KMS-11 (cell line): Measurements from ENCODE around the gene UBR4.

ENCODE experiments used
- H2AFZ ChIP-seq: fragments of 200-600 bp; sonication (generic); 2 replicates; pipeline ENCODE4 v1.6.1; 2016; ENCODE audit warnings: antibody characterized with exemption, mixed run types, low read depth
- H3K27ac ChIP-seq: fragments of 200-600 bp; sonication (generic); 2 replicates; pipeline ENCODE4 v1.6.1; 2016; ENCODE audit warnings: mild to moderate bottlenecking, mixed run types
- H3K27me3 ChIP-seq: fragments of 200-600 bp; sonication (generic); 2 replicates; pipeline ENCODE4 v1.6.1; 2017; ENCODE audit warnings: mild to moderate bottlenecking, low read depth, mixed run types, moderate library complexity; ENCODE audit not compliant: insufficient read depth
- H3K36me3 ChIP-seq: fragments of 200-600 bp; sonication (generic); 2 replicates; pipeline ENCODE4 v1.6.1; 2017; ENCODE audit warnings: mild to moderate bottlenecking, mixed run types; ENCODE audit not compliant: insufficient read depth
- H3K4me1 ChIP-seq: fragments of 200-600 bp; sonication (generic); 2 replicates; pipeline ENCODE4 v1.6.1; 2016; ENCODE audit warnings: mild to moderate bottlenecking, low read depth, mixed run types; ENCODE audit not compliant: poor library complexity, severe bottlenecking
- H3K4me2 ChIP-seq: fragments of 200-600 bp; sonication (generic); 2 replicates; pipeline ENCODE4 v1.7.0; 2016; ENCODE audit warnings: mild to moderate bottlenecking, mixed run types
- H3K4me3 ChIP-seq: fragments of 200-600 bp; sonication (generic); IDR thresholded peaks from 2 replicates; pipeline ENCODE4 v1.6.1; 2017; ENCODE audit warnings: low read depth, low read length, mixed read lengths; ENCODE audit not compliant: insufficient read depth
- H3K79me2 ChIP-seq: fragments of 200-600 bp; sonication (generic); 2 replicates; pipeline ENCODE4 v1.6.1; 2016; ENCODE audit warnings: low read depth, mixed run types; ENCODE audit not compliant: insufficient read depth
- H3K9ac ChIP-seq: fragments of 200-600 bp; sonication (generic); 2 replicates; pipeline ENCODE4 v1.6.1; 2016; ENCODE audit warnings: mild to moderate bottlenecking, mixed run types
- H4K20me1 ChIP-seq: fragments of 200-600 bp; sonication (generic); 2 replicates; pipeline ENCODE4 v1.6.1; 2016; ENCODE audit warnings: mild to moderate bottlenecking, mixed run types; ENCODE audit not compliant: insufficient read depth
- TF ChIP-seq, protein P1 (sequence below): fragments of 200-600 bp; sonication (generic); conservative IDR thresholded peaks from 2 replicates; pipeline ENCODE4 v1.6.1; 2017; ENCODE audit warnings: low read depth, mild to moderate bottlenecking, antibody characterized with exemption, low read length, moderate library complexity, mixed read lengths

The UBR4 gene

DNA sequence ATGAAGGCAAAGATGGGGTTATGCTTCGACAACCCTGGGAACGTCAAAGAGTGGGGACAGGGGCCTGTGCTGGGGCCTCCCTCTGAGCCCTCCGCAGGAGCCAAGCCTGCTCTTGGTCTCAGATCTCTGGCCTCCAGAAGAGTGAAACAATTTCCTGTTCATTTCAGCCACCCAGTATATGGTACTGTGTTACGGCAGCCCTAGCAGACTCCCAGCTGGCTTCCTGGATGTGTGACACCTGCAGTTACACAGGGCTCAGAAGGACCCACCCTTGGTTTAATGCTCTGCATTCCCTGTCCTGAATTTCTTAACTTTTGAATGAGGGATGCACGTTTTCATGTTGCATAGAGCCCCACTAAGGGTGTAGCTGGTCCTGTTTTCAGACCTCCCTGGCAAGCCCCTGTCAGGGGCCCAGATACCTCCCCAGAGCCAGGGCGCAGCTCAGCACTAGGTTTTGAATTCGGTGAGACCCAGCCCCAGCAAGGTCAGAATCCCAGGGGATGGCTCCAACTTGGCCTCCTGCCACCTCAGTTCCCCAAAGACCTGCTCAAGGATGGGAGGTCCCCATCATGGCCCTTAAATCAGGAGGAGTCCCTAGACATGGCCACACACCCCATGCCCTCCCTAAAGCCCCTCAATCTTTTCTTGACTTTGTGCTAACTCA, 174.6 kb downstream of the UBR4 start:
- Histone ChIP-seq H3K27ac (no peak overlapping the region), H3K9ac (no peak overlapping the region)

DNA sequence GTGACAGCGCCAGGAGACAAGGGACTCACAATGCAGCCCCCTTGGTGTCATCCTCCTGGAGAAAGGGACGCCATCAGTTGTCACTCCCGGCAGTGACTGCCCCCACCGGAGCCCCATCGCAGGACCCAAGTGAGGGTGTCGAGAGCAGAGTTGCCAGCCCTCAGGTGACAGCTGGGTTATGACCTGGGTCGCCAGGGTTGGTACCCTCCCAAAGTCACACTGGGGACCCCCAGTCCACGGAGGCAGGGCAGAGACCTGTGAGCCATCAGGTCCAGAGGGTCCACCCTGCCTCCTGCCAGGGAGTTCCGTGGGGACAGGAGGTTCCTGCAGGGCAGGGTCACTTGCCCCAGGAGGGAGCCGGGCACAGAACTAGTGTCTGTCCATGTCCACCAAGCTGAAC, 175.3 kb downstream of the UBR4 start:
- no peaks in the 10 kb centered on the region for H3K4me1 ChIP-seq
- H3K79me2 ChIP-seq: no peaks in the 10 kb centered on the region
- H3K27me3 ChIP-seq: peaks cover 82% of the 10 kb centered on the region; the same call in 1 of the 2 replicates
- H3K9ac ChIP-seq: no peak overlapping the region
- H2AFZ ChIP-seq: no peak overlapping the region
- no peaks in the 10 kb centered on the region for H4K20me1 ChIP-seq
- H3K27ac ChIP-seq: no peak overlapping the region
- no peaks in the 10 kb centered on the region for H3K36me3 ChIP-seq
- H3K4me2 ChIP-seq: no peak overlapping the region
- TF ChIP-seq, protein P1, sequence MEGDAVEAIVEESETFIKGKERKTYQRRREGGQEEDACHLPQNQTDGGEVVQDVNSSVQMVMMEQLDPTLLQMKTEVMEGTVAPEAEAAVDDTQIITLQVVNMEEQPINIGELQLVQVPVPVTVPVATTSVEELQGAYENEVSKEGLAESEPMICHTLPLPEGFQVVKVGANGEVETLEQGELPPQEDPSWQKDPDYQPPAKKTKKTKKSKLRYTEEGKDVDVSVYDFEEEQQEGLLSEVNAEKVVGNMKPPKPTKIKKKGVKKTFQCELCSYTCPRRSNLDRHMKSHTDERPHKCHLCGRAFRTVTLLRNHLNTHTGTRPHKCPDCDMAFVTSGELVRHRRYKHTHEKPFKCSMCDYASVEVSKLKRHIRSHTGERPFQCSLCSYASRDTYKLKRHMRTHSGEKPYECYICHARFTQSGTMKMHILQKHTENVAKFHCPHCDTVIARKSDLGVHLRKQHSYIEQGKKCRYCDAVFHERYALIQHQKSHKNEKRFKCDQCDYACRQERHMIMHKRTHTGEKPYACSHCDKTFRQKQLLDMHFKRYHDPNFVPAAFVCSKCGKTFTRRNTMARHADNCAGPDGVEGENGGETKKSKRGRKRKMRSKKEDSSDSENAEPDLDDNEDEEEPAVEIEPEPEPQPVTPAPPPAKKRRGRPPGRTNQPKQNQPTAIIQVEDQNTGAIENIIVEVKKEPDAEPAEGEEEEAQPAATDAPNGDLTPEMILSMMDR: no peak
- no peak overlapping the region for H3K4me3 ChIP-seq

More for the DNA sequence above, 174.6 kb downstream of the UBR4 start:
- H3K4me3 ChIP-seq: no peak overlapping the region
- no peaks in the 10 kb centered on the region for H3K36me3 ChIP-seq
- no peaks in the 10 kb centered on the region for H3K79me2 ChIP-seq
- no peaks in the 10 kb centered on the region for H3K4me1 ChIP-seq
- no peak overlapping the region for H3K4me2 ChIP-seq
- H2AFZ ChIP-seq: no peak overlapping the region
- H3K27me3 ChIP-seq: peaks cover 87% of the 10 kb centered on the region; the same call in 1 of the 2 replicates
- H4K20me1 ChIP-seq: no peaks in the 10 kb centered on the region
- TF ChIP-seq, protein P1: no peak

DNA sequence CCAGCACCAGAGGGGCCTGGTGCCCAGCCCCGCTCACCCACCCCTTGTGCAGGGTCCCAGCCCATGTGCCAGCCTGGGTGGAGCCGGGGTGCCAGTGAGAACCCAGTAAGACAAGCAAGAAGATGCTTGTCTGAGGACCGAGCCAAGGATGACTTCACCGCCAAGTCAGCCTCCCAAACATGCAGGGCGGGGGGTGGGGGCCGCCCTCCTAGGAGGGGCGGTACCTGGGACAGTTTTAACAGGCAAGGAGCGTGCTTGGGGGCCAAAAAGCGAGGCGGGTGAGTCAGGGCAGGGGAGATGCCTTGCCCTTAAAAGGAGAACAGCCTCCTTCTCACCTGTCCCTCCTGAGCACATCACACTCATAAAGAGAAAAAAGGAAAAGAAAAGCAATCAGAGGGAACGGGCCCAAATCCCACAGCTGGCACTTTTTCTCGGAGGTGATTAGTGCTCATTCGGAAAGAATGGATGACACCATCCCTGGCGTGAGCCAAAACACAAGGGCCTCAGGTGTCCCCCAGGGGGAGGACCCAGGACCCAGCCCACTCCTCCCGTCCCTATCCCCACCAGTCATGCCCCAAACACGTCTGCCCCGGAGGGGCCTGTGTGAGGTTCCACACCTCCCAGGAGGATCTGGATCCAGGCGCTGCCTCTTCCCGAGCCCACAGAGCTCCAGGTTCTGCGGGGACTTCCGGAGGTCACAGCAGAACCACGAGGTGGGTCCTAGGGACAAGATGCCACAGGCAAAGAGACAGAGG, 176.0 kb downstream of the UBR4 start:
- Histone ChIP-seq H3K4me3 (no peak overlapping the region), H3K4me1 (no peaks in the 10 kb centered on the region), H2AFZ (no peak overlapping the region), H3K9ac (no peak overlapping the region), H3K4me2 (no peak overlapping the region), H3K79me2 (no peaks in the 10 kb centered on the region), H4K20me1 (no peaks in the 10 kb centered on the region), H3K27me3 (peaks cover 82% of the 10 kb centered on the region; the same call in 1 of the 2 replicates), H3K36me3 (no peaks in the 10 kb centered on the region), H3K27ac (no peak overlapping the region)
- TF ChIP-seq, protein P1: no peak

DNA sequence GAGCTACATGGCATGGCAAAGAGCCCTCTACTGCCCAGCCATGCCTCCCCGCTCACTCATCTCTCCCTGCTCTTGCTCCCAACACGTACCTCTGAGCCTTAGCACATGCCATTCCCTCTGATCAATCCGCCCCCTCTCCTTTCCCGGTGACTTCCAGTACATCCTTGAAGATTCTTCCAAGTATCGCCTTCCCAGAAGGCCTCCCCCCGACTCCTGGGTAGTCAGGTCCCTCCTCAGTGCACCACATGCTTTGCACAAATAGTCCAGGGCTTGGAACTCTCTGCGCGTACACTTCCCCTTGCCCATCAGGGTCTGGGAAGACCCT, 176.6 kb downstream of the UBR4 start:
- Histone ChIP-seq H3K4me3 (no peak overlapping the region), H3K27me3 (peaks cover 75% of the 10 kb centered on the region; the same call in 1 of the 2 replicates), H2AFZ (no peak overlapping the region), H4K20me1 (no peaks in the 10 kb centered on the region), H3K79me2 (no peaks in the 10 kb centered on the region), H3K4me1 (no peaks in the 10 kb centered on the region), H3K9ac (no peak overlapping the region), H3K27ac (no peak overlapping the region), H3K36me3 (no peaks in the 10 kb centered on the region), H3K4me2 (no peak overlapping the region)
- TF ChIP-seq, protein P1: no peak
